GM18861 (cell line): Measurements from ENCODE around the gene HK2.
"Not testable (repeated sequence)": the region's sequence is repeated elsewhere in the genome, so short reads cannot be mapped to it uniquely, and the experiment has no call there.

ENCODE experiments used
- ATAC-seq: cut with Tn5 transposase; IDR thresholded peaks from one replicate; pipeline ENCODE4 v1.9.1; 2021; ENCODE audit not compliant: unreplicated experiment

HK2 gene

DNA sequence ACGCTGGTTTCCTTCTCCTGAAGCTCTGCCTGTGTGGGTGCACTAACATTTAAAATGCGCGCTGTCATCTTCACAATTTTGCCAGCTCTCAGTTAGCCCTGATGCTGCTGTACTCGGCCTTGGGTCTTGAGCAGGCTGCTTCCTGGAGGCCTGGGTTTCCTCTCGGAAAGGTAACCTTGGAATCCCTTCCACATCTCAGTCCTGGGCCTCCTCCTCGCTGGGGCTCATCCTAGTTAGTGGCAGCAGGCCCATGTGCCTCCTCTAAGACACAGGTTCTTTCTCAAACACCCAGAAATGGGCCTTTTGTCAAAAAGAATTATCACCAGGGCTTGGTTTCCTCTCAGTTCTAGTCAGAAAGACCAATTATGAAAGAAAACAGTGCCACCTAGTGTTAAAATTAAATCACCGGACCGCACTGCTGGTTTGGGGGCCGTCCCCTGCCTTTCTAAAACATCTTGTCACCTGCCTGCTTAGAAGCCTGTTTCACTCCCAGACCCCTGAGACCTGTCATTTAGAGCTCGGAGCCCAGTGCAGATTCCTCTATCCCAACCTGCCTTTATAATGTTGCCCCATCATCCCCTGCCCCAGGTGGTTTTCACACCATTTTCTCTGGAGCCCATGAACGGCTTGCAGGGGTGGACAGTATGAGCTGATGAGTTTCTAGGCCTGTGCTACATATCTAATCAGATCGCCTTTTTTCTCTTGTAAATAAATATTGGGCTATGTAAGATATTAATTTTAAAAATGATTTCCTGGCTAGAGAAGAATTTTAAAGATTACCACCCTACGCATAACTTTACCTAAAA lies 42.4 kb downstream of the HK2 start:
- ATAC-seq = peak; percentile 57

DNA sequence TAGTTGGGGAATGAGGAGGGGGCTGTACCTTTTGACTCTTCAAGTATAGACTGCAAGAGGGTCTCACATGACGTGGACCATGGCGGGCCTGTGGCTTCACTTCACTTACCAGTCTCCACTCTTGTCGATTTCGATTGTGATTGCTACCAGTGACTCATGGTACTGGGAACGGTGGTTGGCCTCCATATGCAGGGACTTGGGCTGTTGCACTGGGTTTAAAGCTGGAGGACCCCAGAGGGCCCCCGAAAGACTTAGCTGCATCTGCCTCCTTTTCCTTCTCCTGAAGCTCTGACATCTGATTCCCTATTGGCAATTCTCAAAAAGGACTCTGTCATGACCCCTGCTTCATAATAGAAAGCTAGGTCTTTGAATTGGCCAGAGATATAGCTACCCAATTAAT lies 43.4 kb downstream of the HK2 start:
- no peak for ATAC-seq

DNA sequence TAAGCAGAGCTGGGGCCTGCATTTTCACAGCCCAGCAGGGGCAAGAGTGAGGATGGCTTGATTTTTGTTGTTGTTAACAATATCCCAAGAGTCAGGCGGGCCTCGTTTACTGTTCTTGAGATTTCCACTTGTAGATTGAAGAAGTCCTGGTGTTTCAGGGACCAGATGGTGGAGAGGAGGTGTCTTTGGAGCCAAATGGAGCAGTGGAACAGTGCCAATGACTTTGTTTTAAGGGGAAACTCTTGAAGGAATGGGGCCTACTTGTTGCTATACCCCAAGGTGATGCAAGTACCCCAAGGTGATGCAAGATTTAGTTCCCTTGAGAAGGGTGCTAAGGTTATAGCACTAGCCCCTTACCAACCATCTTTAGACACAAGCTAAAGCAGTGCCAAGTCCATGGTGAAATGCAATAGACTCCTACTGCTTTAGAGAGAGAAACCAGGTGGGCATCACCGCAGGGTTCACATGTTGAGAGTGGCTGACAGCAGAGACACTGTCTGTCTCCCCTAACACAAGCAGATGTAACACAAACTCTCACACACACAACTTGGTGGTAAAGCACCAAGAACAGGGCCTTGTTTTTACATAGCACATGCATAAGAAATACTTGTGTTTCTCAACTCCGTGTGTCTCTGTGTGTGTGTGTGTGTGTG lies 44.0 kb downstream of the HK2 start:
- no peak for ATAC-seq

DNA sequence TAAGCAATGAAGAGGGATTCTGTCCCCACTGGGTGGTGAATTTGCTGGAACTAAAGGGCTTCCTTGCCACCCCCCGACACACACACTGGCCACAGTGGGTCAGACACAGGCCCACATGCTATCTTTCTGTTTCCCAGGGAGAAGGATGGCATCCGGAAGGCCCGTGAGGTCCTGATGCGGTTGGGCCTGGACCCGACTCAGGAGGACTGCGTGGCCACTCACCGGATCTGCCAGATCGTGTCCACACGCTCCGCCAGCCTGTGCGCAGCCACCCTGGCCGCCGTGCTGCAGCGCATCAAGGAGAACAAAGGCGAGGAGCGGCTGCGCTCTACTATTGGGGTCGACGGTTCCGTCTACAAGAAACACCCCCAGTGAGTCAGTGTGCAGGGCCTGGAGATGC lies 44.6 kb downstream of the HK2 start:
- no peak for ATAC-seq

DNA sequence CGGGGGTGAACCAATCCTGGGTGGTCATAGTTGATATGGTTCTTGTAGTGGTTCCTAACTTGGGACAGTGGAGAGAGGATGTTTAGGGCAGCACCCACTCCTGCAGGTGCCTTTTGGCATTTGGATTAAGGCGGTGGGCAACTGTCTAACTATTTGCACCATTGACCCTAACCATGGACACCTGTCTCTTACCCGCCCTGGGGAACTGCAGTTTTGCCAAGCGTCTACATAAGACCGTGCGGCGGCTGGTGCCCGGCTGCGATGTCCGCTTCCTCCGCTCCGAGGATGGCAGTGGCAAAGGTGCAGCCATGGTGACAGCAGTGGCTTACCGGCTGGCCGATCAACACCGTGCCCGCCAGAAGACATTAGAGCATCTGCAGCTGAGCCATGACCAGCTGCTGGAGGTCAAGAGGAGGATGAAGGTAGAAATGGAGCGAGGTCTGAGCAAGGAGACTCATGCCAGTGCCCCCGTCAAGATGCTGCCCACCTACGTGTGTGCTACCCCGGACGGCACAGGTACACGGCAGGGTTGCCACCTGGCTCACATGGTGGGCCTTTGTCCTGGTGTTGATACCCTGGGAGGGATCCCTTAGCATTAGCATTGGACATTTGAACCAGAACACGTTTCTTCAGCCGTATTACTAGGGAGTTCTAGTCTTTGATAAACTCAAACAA lies 46.3 kb downstream of the HK2 start:
- no peak for ATAC-seq

DNA sequence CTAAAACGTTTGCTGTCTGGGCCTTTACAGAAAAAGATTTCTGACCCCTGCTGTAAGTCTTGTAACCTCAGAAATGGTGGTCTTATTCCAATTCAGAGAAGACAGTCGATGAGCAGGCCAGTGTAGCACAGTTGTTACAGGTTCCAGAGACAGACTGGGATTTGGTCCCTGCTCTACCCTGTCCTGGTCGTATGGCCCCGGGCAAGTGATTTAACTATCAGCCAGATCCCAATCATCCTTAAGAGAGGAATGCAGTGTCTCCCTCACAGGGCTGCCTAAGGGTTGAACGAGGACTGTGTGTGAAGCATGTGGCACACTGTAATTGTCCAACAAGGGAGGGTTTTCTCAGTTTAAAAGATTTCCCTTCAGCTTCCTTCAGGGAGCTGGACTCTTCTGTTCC lies 47.2 kb downstream of the HK2 start:
- ATAC-seq = no peak

DNA sequence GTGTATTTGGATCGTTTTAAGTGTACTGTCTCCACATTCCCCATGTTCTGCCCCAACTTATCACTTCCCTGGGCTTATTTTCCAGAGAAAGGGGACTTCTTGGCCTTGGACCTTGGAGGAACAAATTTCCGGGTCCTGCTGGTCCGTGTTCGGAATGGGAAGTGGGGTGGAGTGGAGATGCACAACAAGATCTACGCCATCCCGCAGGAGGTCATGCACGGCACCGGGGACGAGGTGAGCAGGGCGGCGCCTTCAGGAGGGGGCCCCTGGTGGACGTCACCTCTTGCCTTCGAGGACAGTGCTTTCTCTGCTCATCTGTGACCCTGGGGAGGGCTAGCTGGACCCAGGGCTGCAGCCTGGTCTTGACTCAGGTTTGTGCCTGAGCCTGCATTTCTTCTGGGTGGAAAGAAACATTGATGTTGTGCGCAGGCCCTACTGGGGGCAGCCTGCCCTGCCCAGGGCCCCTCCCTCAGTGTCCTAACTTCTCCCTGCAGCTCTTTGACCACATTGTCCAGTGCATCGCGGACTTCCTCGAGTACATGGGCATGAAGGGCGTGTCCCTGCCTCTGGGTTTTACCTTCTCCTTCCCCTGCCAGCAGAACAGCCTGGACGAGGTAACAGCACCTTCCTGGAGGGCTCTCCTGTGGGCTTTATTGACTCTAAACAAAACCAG lies 47.8 kb downstream of the HK2 start:
- no peak for ATAC-seq

DNA sequence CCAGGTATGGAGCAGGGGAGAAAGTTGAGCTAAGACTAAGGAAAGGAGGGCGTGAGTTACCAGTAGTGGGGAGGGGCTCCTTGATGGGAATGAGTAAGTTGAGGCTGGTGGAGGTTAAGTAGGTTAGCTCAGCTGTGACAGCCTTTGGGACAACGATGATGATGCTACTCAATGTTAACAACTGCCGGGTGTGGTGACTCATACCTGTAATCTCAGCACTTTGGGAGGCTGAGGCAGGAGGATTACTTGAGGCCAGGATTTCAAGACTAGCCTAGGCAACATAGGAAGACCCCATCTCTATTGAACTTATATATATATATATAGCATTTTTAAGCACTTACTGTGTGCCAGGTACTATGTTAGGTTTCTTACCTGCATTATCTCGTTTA lies 48.4 kb downstream of the HK2 start:
- ATAC-seq = no peak

DNA sequence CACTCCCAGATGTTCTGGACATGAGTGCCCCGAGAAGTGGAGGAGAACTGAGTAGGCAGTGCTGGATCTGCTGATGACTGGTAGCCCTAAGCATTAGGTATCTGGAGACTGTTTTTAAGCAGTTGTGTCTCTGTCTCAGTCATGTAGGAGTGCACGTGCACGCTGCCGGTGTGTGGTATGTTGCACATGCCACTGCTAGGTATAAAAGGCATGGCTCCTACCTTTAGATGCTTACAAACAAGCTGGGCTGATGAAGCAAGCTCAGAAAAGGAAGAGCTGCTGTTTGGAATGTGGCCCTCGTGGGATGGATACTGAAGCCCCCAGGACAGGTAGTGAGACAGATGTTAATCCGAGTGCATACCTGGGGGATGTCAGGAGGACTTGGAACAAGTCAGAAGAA lies 49.1 kb downstream of the HK2 start:
- no peak for ATAC-seq

DNA sequence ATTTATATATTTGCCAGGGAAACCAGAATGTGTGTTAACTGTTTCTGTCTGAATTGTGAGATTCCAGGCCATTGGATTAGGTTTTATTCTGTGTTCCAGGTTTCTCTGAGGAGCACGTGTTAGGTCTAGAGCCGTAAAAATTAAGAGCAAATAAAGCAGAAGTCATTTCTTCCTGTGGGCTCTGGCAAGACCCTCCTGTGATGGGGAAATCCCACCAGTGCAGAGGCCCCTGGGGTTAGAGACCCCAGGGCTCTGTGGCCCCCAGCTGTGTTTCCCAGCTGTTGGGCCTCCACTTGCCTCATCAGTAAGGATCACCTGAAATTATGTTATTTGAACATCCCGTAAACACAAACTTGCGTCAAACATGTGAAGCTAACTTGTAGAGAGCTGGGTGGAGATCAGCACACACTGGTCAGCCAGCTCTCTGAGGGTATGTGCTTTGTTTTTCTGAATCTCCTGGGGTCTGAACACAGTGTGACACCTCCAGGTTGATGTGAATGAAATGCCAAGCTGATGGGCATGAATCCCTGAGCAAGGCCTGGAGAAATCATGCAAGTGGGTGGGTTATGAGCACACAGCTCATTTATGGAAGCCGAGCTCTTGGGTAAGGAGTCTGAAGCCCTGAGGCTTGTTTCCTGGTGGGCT lies 50.3 kb downstream of the HK2 start:
- ATAC-seq = no peak

DNA sequence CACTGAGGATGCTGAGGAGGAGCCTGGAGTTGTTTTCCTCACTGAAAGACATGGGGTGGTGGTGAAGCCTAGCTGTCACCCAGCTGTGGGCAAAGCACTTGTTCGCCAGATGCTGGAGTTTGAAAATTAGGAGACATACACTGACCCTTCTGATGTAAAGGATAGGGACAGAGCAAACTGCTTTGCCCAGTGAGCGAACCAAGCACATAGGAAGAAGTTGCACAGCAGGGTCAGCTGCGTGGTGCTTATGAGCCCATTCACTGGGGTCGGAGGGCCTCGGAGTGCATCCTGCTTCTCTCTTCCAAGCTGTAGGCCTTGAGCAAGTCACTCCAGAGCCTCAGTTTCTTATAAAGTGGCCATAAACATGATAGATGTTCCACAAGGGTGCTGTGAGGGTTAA lies 50.9 kb downstream of the HK2 start:
- ATAC-seq = no peak

DNA sequence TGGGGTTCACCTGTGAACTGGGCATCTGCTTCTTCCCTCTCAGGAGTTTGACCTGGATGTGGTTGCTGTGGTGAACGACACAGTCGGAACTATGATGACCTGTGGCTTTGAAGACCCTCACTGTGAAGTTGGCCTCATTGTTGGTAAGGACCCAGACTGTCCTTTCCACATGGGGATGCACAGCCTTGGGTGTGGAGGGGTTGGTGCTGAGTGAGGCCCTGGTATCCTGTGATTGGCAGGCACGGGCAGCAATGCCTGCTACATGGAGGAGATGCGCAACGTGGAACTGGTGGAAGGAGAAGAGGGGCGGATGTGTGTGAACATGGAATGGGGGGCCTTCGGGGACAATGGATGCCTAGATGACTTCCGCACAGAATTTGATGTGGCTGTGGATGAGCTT lies 52.3 kb downstream of the HK2 start:
- no peak for ATAC-seq

DNA sequence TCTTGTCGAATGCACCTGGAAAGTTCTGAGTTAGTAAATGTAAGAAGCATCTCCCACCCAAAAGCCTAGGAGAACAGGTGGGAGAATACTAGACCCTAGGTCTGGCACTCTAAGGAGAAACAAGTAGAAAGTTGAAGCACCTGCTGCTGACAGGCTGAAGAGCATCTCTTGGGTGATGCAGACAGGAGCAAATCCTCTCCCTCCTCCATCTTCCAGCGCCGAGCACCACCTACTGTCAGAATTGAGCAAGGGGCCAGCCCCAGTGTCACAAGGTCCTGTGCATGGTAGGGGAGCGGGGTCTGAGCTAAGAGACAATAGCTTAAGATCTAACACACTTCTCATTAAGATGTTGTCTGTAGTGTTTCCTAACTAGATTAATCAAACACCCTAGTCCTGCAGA lies 52.9 kb downstream of the HK2 start:
- ATAC-seq = no peak

DNA sequence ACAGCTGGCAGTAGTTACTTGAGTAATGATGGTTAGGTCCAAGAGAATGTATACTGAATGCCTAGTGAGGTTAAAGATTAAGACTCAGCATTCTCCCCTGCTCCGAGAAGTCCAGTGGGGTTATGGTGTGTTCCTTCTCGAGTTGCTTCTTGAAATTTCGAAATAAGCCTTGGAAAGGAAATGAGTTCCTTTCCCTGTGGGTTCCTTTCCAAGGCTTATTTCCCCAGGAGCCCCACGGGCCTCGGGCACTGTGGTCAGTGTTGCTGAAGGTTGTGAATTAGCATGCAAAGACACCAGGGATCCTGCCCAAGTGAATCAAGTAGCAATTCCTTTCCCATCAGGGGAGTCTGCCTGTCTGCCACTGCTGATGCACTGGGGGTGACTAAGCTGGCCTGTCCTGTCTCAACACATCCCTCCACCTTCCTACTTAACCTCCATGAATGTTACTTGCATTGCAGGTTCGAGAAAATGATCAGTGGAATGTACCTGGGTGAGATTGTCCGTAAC lies 53.6 kb downstream of the HK2 start:
- no peak for ATAC-seq

DNA sequence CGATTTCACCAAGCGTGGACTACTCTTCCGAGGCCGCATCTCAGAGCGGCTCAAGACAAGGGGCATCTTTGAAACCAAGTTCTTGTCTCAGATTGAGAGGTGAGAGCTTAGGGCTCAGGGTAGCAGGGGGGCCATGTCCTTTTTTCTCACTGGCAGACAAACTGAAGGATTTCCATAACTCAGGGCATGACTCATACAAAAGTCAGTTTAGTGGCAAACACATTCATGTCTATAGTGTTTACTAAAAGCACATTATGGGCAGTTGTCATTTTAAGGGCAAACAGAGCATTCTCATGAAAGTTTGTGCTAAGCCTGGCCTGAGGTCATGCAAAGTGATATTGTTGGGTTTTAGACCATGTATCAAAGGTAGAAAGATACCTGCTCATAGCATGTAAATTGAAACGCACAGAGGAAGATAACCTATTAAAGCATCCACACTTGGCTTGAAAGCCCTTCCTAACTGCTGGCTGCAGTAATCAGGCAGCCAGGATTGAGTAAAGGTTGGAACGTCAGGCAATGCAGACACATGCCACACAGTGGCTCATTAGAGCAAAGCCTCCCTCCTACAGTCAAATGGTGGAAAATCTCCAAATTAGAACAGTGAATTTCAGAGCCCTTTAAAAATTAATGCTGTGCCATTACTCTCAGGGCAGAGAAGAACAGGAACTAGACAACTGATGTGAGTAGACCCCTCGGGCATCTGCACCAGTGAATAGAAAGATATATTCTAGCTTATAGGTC lies 54.2 kb downstream of the HK2 start:
- ATAC-seq = no peak

DNA sequence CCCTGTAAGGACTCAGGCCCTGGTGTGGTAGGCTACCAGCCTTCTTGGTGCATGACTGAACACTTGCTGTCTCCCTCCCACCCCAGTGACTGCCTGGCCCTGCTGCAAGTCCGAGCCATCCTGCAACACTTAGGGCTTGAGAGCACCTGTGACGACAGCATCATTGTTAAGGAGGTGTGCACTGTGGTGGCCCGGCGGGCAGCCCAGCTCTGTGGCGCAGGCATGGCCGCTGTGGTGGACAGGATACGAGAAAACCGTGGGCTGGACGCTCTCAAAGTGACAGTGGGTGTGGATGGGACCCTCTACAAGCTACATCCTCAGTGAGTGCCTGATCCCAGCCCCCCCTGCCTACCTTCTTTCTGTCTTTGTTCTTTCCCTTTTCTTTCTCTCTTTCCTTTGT lies 55.2 kb downstream of the HK2 start:
- ATAC-seq = no peak

DNA sequence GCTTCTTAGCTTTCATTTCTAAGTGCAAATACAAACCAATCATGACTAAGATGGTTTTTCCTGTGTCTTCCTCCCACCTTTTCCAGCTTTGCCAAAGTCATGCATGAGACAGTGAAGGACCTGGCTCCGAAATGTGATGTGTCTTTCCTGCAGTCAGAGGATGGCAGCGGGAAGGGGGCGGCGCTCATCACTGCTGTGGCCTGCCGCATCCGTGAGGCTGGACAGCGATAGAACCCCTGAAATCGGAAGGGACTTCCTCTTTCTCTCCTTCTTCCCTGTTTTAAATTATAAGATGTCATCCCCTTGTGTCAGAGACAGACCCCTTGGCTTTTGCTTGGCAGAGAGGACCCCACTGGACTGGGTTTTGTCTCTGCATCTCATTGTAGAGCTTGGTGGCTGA lies 56.8 kb downstream of the HK2 start:
- ATAC-seq = no peak

DNA sequence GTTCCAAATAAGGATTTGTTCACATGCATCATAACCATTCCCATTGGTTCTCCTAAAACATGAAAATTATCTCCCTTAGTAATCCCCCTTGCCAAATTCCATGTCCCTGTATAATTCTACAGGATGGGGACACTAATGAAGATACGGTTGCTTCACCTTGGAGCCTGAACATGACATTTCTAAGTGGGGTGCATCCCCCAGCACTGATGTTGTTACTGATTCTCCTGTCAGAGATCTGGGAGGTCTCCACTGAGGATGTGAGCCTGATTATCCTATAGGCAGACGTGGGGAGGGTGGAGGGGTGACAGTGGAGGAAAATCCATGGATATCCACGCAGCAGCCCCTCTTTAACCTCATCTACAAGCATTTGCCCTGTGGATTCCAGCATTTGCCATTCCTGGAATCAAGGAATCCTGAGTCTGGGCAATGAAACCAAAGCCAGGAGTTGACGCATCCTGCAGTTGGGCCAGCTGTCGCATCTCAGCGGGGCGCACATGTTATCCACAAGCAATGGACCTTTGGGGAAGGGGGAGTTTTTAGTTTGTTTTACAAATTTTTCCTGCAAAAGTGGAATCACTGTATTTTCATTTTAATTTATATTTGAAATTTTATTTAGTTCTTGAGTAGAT lies 57.3 kb downstream of the HK2 start:
- no peak for ATAC-seq

DNA sequence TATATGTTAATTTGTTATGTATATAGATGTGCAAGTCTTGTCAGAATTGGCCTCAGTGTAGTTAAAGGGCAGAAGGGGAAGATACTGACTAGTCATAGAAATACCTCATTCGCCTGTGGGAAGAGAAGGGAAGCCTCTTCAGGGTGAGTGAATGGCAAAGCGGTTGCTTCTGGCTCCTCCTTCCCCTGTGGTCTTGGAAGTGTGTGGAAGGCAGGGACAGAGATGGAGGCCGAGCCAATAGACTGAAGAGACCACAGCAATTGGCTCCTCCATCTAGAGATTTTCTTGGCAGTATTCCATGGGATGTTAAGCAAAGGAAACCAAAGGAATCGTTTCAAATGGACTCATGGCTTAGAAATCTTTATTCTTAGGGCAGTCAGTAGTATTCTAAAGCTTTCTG lies 57.9 kb downstream of the HK2 start:
- ATAC-seq = not testable (repeated sequence)

DNA sequence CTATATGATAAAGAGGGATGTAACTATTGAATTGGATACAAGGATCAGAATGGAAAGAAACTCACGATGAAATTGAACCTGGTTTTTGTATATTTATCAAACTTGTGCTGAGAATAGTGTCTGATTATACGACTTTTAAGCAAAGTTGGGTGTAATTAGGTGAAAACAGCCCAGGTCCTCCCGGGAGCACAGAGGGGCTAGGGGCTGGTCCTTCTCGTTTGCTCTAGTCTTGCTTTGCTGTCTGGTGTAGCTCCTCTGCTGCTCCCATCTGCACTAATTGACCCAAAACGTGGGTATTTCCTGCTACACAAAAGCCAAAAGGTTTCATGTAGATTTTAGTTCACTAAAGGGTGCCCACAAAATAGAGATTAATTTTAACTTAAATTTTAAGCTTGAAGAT lies 58.7 kb downstream of the HK2 start:
- ATAC-seq = no peak
